Muscle layer of colon (tissue), 2 donors: Measurements from ENCODE around the gene MEIS2.

Source experiments
- H3K27ac ChIP-seq: one replicate; pipeline ENCODE4 v1.7.0; 2013; ENCODE audit warnings: low read depth, mild to moderate bottlenecking, low read length, moderate library complexity
- H3K27me3 ChIP-seq, 2 donors: one replicate each; pipeline ENCODE4 v1.7.0; 2013; ENCODE audit warnings: low read length in 2 of 2, mild to moderate bottlenecking in 2 of 2; ENCODE audit not compliant: insufficient read depth in 2 of 2, control insufficient read depth in 1 of 2
- H3K36me3 ChIP-seq: one replicate; pipeline ENCODE4 v1.7.0; 2013; ENCODE audit warnings: mild to moderate bottlenecking, low read length; ENCODE audit not compliant: insufficient read depth
- H3K4me1 ChIP-seq: one replicate; pipeline ENCODE4 v1.7.0; 2013; ENCODE audit warnings: mild to moderate bottlenecking, low read length; ENCODE audit not compliant: insufficient read depth
- H3K4me3 ChIP-seq, 2 donors: one replicate each; pipeline ENCODE4 v1.7.0; 2013; ENCODE audit warnings: low read length in 2 of 2, low read depth in 1 of 2, mild to moderate bottlenecking in 1 of 2, moderate library complexity in 1 of 2
- H3K9ac ChIP-seq: one replicate; pipeline ENCODE4 v1.7.0; 2013; ENCODE audit warnings: low read length
- H3K9me3 ChIP-seq: one replicate; pipeline ENCODE4 v1.7.0; 2013; ENCODE audit warnings: mild to moderate bottlenecking, low read length
- donor health status: abdominal sarcoma.
- donor health status: Adenocarcinoma of cecum.

MEIS2 gene

GRCh38 chr15:37010595-37010994 is 89.8 kb downstream of the MEIS2 start:
- H3K4me3 ChIP-seq = no peak overlapping the region
- H3K4me1 ChIP-seq = peaks cover 21% of the 10 kb centered on the region
- no peaks in the 10 kb centered on the region for H3K9me3 ChIP-seq
- no peaks in the 10 kb centered on the region for H3K36me3 ChIP-seq
- no peak overlapping the region for H3K27ac ChIP-seq
- no peak overlapping the region for H3K9ac ChIP-seq
- H3K27me3 ChIP-seq = no peaks in the 10 kb centered on the region

- peaks cover 10% of the 10 kb centered on the region for H3K36me3 ChIP-seq
- H3K27me3 ChIP-seq = no peaks in the 10 kb centered on the region
- no peak overlapping the region for H3K9ac ChIP-seq
- H3K4me3 ChIP-seq = no peak overlapping the region
- no peaks in the 10 kb centered on the region for H3K9me3 ChIP-seq
- H3K4me1 ChIP-seq = peaks cover 8% of the 10 kb centered on the region
- H3K27ac ChIP-seq = no peak overlapping the region
Observed at GRCh38 chr15:37009288-37009687, 91.1 kb downstream of the MEIS2 start.

DNA sequence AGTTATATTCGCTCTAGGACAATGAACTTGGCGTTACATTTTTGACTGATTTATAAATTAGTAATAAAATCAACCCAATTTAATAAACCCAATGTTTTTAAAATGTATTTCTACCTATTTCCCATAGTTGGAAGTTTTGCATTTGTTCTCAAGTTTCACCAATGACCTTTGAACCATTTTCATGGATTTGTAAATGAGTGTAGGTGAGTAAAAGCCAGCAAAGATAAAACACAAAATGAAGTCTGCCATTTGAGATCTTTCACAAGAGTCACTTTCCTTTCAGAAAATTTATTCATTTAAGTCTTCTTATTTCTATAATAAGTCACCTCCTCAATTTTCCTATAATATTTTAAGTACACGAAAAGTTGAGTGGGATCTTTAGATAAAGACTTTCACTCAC is 92.1 kb downstream of the MEIS2 start:
- no peaks in the 10 kb centered on the region for H3K9me3 ChIP-seq
- H3K9ac ChIP-seq = no peak overlapping the region
- H3K27me3 ChIP-seq = no peaks in the 10 kb centered on the region
- H3K4me1 ChIP-seq = no peaks in the 10 kb centered on the region
- no peak overlapping the region for H3K4me3 ChIP-seq
- H3K36me3 ChIP-seq = peaks cover 13% of the 10 kb centered on the region
- no peak overlapping the region for H3K27ac ChIP-seq

GRCh38 chr15:37007301-37007700 is 93.0 kb downstream of the MEIS2 start:
- H3K4me1 ChIP-seq = no peaks in the 10 kb centered on the region

GRCh38 chr15:37004981-37005735 is 95.2 kb downstream of the MEIS2 start:
- Histone ChIP-seq H3K36me3 (peaks cover 13% of the 10 kb centered on the region), H3K4me3 (no peak overlapping the region), H3K9me3 (no peaks in the 10 kb centered on the region), H3K27ac (no peak overlapping the region), H3K4me1 (no peaks in the 10 kb centered on the region), H3K27me3 (no peaks in the 10 kb centered on the region), H3K9ac (no peak overlapping the region)

More at GRCh38 chr15:37007301-37007700, 93.0 kb downstream of the MEIS2 start:
- Histone ChIP-seq H3K36me3 (peaks cover 13% of the 10 kb centered on the region), H3K27ac (no peak overlapping the region), H3K4me3 (no peak overlapping the region), H3K9ac (no peak overlapping the region), H3K9me3 (no peaks in the 10 kb centered on the region), H3K27me3 (no peaks in the 10 kb centered on the region)

DNA sequence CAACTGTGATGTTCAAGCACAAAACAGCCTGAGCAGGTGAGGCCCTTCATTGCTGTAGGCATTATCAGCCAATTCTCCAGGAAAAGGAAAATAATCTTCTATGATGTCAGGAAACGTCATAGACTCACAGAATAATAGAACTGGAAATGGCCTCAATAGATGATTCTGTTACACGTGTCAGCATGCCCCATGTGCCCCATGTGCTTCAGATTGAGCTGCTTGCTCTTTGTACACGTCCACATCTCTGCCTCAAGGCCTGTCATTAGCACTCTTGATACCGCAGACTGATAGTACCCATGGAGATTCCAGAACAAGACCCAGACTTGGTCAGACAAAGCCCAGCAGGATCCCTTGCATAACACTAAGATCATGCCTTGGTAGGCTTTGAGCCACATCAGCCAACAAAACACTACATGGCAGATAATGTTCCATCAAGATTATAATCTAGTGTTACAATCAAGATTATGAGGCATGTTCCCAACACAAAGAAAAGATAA is 95.9 kb downstream of the MEIS2 start:
- no peak overlapping the region for H3K27ac ChIP-seq
- peaks cover 13% of the 10 kb centered on the region for H3K36me3 ChIP-seq
- H3K27me3 ChIP-seq = no peaks in the 10 kb centered on the region
- no peak overlapping the region for H3K9ac ChIP-seq
- H3K4me3 ChIP-seq = no peak overlapping the region
- H3K9me3 ChIP-seq = no peaks in the 10 kb centered on the region
- H3K4me1 ChIP-seq = no peaks in the 10 kb centered on the region

- H3K36me3 ChIP-seq = peaks cover 13% of the 10 kb centered on the region
- no peak overlapping the region for H3K27ac ChIP-seq
- H3K27me3 ChIP-seq = no peaks in the 10 kb centered on the region
- H3K4me3 ChIP-seq = no peak overlapping the region
- H3K9me3 ChIP-seq = no peaks in the 10 kb centered on the region
- no peak overlapping the region for H3K9ac ChIP-seq
- peaks cover 5% of the 10 kb centered on the region for H3K4me1 ChIP-seq
Observed at GRCh38 chr15:37002041-37002672, 98.2 kb downstream of the MEIS2 start.

DNA sequence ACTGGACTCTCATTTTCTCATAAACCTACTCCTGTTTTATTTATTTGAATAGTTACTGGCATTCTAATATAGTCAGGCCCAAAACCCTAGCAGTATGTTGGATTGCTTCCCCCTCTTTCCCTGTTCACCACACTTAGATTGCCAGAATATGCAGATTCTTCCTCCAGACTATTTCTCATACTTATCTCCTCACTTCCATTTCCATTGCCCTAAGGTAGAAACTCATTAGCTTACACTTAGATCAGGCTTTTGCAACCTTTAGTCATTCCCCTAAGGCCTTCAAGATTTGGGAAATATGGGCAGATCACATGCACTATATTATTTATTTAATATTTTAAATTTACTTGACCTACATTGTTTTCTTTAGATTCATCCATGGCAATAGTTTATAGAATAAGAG is 98.9 kb downstream of the MEIS2 start:
- H3K27ac ChIP-seq = no peak overlapping the region
- H3K9me3 ChIP-seq = no peaks in the 10 kb centered on the region
- no peak overlapping the region for H3K4me3 ChIP-seq
- H3K27me3 ChIP-seq = no peaks in the 10 kb centered on the region
- no peak overlapping the region for H3K9ac ChIP-seq
- H3K4me1 ChIP-seq = peaks cover 12% of the 10 kb centered on the region
- peaks cover 13% of the 10 kb centered on the region for H3K36me3 ChIP-seq

DNA sequence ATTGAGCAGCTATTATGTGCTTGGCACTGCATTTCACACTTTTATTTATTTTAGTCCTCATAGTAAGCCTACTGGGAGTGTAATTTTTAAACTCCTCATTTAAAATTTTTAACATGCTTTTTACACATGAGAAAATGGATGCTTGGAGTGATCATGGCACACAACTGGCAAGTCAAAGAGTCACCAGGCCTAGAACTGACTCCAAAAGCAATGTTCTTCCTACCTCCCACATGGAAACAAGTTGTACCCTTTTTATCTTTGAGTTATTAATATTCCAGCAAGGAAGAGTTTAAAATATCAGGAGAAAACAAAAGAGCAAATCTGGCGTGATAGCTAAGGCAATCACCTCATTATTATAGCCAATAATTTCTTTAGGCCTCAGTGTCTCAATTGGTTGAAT is 100.6 kb downstream of the MEIS2 start:
- Histone ChIP-seq H3K4me3 (no peak overlapping the region), H3K27ac (no peak overlapping the region), H3K27me3 (no peaks in the 10 kb centered on the region), H3K36me3 (peaks cover 6% of the 10 kb centered on the region), H3K4me1 (peaks cover 21% of the 10 kb centered on the region), H3K9me3 (no peaks in the 10 kb centered on the region), H3K9ac (no peak overlapping the region)

GRCh38 chr15:36996538-36997181 is 103.7 kb downstream of the MEIS2 start:
- H3K27me3 ChIP-seq = no peaks in the 10 kb centered on the region
- H3K4me1 ChIP-seq = peaks cover 31% of the 10 kb centered on the region
- no peaks in the 10 kb centered on the region for H3K9me3 ChIP-seq
- H3K27ac ChIP-seq = peak overlapping the region; percentile 29
- no peak overlapping the region for H3K4me3 ChIP-seq
- H3K36me3 ChIP-seq = no peaks in the 10 kb centered on the region
- H3K9ac ChIP-seq = no peak overlapping the region

DNA sequence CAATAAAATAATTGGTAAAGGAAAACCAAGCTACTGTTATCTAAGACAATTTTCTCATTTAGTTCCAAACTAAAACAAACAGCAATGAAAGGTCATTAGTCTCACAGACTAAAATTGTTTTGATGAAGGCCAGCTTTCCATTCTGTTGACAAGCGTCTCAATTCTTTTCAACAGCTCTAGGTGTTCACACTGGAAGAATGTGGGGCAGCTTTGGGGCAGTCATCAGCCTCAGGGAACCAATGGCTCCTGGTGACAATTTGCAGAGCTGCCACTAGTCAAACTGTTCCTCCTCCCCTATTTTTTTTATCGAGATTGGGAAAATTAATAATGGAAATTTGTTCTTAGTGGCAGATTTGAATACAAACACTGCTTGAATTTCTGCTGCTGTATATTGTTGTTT is 104.2 kb downstream of the MEIS2 start:
- no peak overlapping the region for H3K9ac ChIP-seq
- no peaks in the 10 kb centered on the region for H3K27me3 ChIP-seq
- H3K4me3 ChIP-seq = no peak overlapping the region
- no peaks in the 10 kb centered on the region for H3K9me3 ChIP-seq
- H3K27ac ChIP-seq = no peak overlapping the region
- peaks cover 31% of the 10 kb centered on the region for H3K4me1 ChIP-seq
- no peaks in the 10 kb centered on the region for H3K36me3 ChIP-seq
